ENCODE results near the gene KRT76.

The KRT76 gene

GRCh38 chr12:52730383-52730782, 46.8 kb downstream of the KRT76 start:
- H3K4me3 ChIP-seq (ENCODE audit: low read length), result no peak overlapping the region
- DNase-seq (ENCODE audit: low read depth, low spot score), result no peak
- H3K27me3 ChIP-seq (ENCODE audit: control insufficient read depth, insufficient read depth, low read length), result no peaks in the 10 kb centered on the region; the same call in 1 of the 2 replicates
- no peaks in the 10 kb centered on the region for H3K9me3 ChIP-seq (ENCODE audit: control insufficient read depth, insufficient read depth, low read length)
- no CpG with 5 or more reads among the region's 13 CpGs for WGBS (ENCODE audit: insufficient coverage, insufficient read length)
- no peaks in the 10 kb centered on the region for H3K36me3 ChIP-seq (ENCODE audit: control insufficient read depth, insufficient read depth, low read length)
- no peak overlapping the region for H3K27ac ChIP-seq (ENCODE audit: low read length)
- H3K4me1 ChIP-seq (ENCODE audit: control insufficient read depth, insufficient read depth, low read length), result no peaks in the 10 kb centered on the region

- H3K36me3 ChIP-seq (ENCODE audit: control insufficient read depth, insufficient read depth, low read length), result no peaks in the 10 kb centered on the region
- no peak overlapping the region for H3K4me3 ChIP-seq (ENCODE audit: low read length)
- H3K27ac ChIP-seq (ENCODE audit: low read length), result no peak overlapping the region
- DNase-seq (ENCODE audit: low read depth, low spot score), result no peak
- no CpG with 5 or more reads among the region's 10 CpGs for WGBS (ENCODE audit: insufficient coverage, insufficient read length)
- H3K27me3 ChIP-seq (ENCODE audit: control insufficient read depth, insufficient read depth, low read length), result no peaks in the 10 kb centered on the region; the same call in 1 of the 2 replicates
- no peaks in the 10 kb centered on the region for H3K4me1 ChIP-seq (ENCODE audit: control insufficient read depth, insufficient read depth, low read length)
- no peaks in the 10 kb centered on the region for H3K9me3 ChIP-seq (ENCODE audit: control insufficient read depth, insufficient read depth, low read length)
These were observed 48.0 kb downstream of the KRT76 start for GRCh38 chr12:52729147-52729546.

- Histone ChIP-seq H3K4me3 (ENCODE audit: low read length) (no peak overlapping the region), H3K36me3 (ENCODE audit: control insufficient read depth, insufficient read depth, low read length) (no peaks in the 10 kb centered on the region), H3K27me3 (ENCODE audit: control insufficient read depth, insufficient read depth, low read length) (no peaks in the 10 kb centered on the region; the same call in 1 of the 2 replicates), H3K9me3 (ENCODE audit: control insufficient read depth, insufficient read depth, low read length) (no peaks in the 10 kb centered on the region), H3K4me1 (ENCODE audit: control insufficient read depth, insufficient read depth, low read length) (no peaks in the 10 kb centered on the region), H3K27ac (ENCODE audit: low read length) (no peak overlapping the region)
- WGBS (ENCODE audit: insufficient coverage, insufficient read length), result no CpG with 5 or more reads among the region's 2 CpGs
- no peak for DNase-seq (ENCODE audit: low read depth, low spot score)
These were observed 48.8 kb downstream of the KRT76 start for GRCh38 chr12:52728374-52728773.

GRCh38 chr12:52727037-52727436, 50.1 kb downstream of the KRT76 start:
- no peak for DNase-seq (ENCODE audit: low read depth, low spot score)
- no peaks in the 10 kb centered on the region; the same call in 1 of the 2 replicates for H3K27me3 ChIP-seq (ENCODE audit: control insufficient read depth, insufficient read depth, low read length)
- H3K36me3 ChIP-seq (ENCODE audit: control insufficient read depth, insufficient read depth, low read length), result no peaks in the 10 kb centered on the region
- no peaks in the 10 kb centered on the region for H3K4me1 ChIP-seq (ENCODE audit: control insufficient read depth, insufficient read depth, low read length)
- no peaks in the 10 kb centered on the region for H3K9me3 ChIP-seq (ENCODE audit: control insufficient read depth, insufficient read depth, low read length)
- no CpG with 5 or more reads among the region's 4 CpGs for WGBS (ENCODE audit: insufficient coverage, insufficient read length)
- no peak overlapping the region for H3K27ac ChIP-seq (ENCODE audit: low read length)
- no peak overlapping the region for H3K4me3 ChIP-seq (ENCODE audit: low read length)

- DNase-seq (ENCODE audit: low read depth, low spot score), result no peak
- Histone ChIP-seq H3K4me1 (ENCODE audit: control insufficient read depth, insufficient read depth, low read length) (no peaks in the 10 kb centered on the region), H3K36me3 (ENCODE audit: control insufficient read depth, insufficient read depth, low read length) (no peaks in the 10 kb centered on the region), H3K9me3 (ENCODE audit: control insufficient read depth, insufficient read depth, low read length) (no peaks in the 10 kb centered on the region), H3K27me3 (ENCODE audit: control insufficient read depth, insufficient read depth, low read length) (no peaks in the 10 kb centered on the region; the same call in 1 of the 2 replicates), H3K4me3 (ENCODE audit: low read length) (no peak overlapping the region), H3K27ac (ENCODE audit: low read length) (no peak overlapping the region)
- no CpG with 5 or more reads among the region's 2 CpGs for WGBS (ENCODE audit: insufficient coverage, insufficient read length)
These were observed 50.7 kb downstream of the KRT76 start for GRCh38 chr12:52726451-52726850.

- Histone ChIP-seq H3K27me3 (ENCODE audit: control insufficient read depth, insufficient read depth, low read length) (no peaks in the 10 kb centered on the region; the same call in 1 of the 2 replicates), H3K27ac (ENCODE audit: low read length) (no peak overlapping the region), H3K4me3 (ENCODE audit: low read length) (no peak overlapping the region), H3K36me3 (ENCODE audit: control insufficient read depth, insufficient read depth, low read length) (no peaks in the 10 kb centered on the region), H3K4me1 (ENCODE audit: control insufficient read depth, insufficient read depth, low read length) (no peaks in the 10 kb centered on the region), H3K9me3 (ENCODE audit: control insufficient read depth, insufficient read depth, low read length) (no peaks in the 10 kb centered on the region)
- WGBS (ENCODE audit: insufficient coverage, insufficient read length), result no CpG with 5 or more reads among the region's 3 CpGs
- DNase-seq (ENCODE audit: low read depth, low spot score), result no peak
These were observed 52.8 kb downstream of the KRT76 start for GRCh38 chr12:52724384-52724783.

GRCh38 chr12:52722680-52723079, 54.5 kb downstream of the KRT76 start:
- no CpG with 5 or more reads among the region's 2 CpGs for WGBS (ENCODE audit: insufficient coverage, insufficient read length)
- no peaks in the 10 kb centered on the region for H3K4me1 ChIP-seq (ENCODE audit: control insufficient read depth, insufficient read depth, low read length)
- no peaks in the 10 kb centered on the region; the same call in 1 of the 2 replicates for H3K27me3 ChIP-seq (ENCODE audit: control insufficient read depth, insufficient read depth, low read length)
- no peaks in the 10 kb centered on the region for H3K9me3 ChIP-seq (ENCODE audit: control insufficient read depth, insufficient read depth, low read length)
- H3K27ac ChIP-seq (ENCODE audit: low read length), result no peak overlapping the region
- DNase-seq (ENCODE audit: low read depth, low spot score), result no peak
- H3K4me3 ChIP-seq (ENCODE audit: low read length), result no peak overlapping the region
- no peaks in the 10 kb centered on the region for H3K36me3 ChIP-seq (ENCODE audit: control insufficient read depth, insufficient read depth, low read length)

- H3K4me1 ChIP-seq (ENCODE audit: control insufficient read depth, insufficient read depth, low read length), result no peaks in the 10 kb centered on the region
- WGBS (ENCODE audit: insufficient coverage, insufficient read length), result no CpG with 5 or more reads among the region's 3 CpGs
- no peak for DNase-seq (ENCODE audit: low read depth, low spot score)
- H3K4me3 ChIP-seq (ENCODE audit: low read length), result no peak overlapping the region
- H3K36me3 ChIP-seq (ENCODE audit: control insufficient read depth, insufficient read depth, low read length), result no peaks in the 10 kb centered on the region
- H3K9me3 ChIP-seq (ENCODE audit: control insufficient read depth, insufficient read depth, low read length), result no peaks in the 10 kb centered on the region
- H3K27me3 ChIP-seq (ENCODE audit: control insufficient read depth, insufficient read depth, low read length), result no peaks in the 10 kb centered on the region; the same call in 1 of the 2 replicates
- H3K27ac ChIP-seq (ENCODE audit: low read length), result no peak overlapping the region
These were observed 55.2 kb downstream of the KRT76 start for GRCh38 chr12:52721838-52722470.

GRCh38 chr12:52720365-52720886, 56.7 kb downstream of the KRT76 start:
- no peak for DNase-seq (ENCODE audit: low read depth, low spot score)
- Histone ChIP-seq H3K9me3 (ENCODE audit: control insufficient read depth, insufficient read depth, low read length) (no peaks in the 10 kb centered on the region), H3K4me1 (ENCODE audit: control insufficient read depth, insufficient read depth, low read length) (no peaks in the 10 kb centered on the region), H3K27me3 (ENCODE audit: control insufficient read depth, insufficient read depth, low read length) (no peaks in the 10 kb centered on the region), H3K27ac (ENCODE audit: low read length) (no peak overlapping the region), H3K4me3 (ENCODE audit: low read length) (no peak overlapping the region), H3K36me3 (ENCODE audit: control insufficient read depth, insufficient read depth, low read length) (no peaks in the 10 kb centered on the region)
- no CpG with 5 or more reads among the region's 8 CpGs for WGBS (ENCODE audit: insufficient coverage, insufficient read length)
